Subcutaneous abdominal adipose tissue (tissue), 5 donors: Measurements from ENCODE around the gene MRLN.

Experiments used
- H3K27ac ChIP-seq: one replicate; pipeline ENCODE4 v1.7.0; 2013; ENCODE audit warnings: low read depth, mild to moderate bottlenecking, inconsistent platforms, low read length, moderate library complexity
- H3K27me3 ChIP-seq, 5 donors: one replicate each; pipeline ENCODE4 v1.7.0; 2013; ENCODE audit warnings: low read length in 5 of 5, inconsistent platforms in 1 of 5; ENCODE audit not compliant: control insufficient read depth in 5 of 5, insufficient read depth in 4 of 5
- H3K36me3 ChIP-seq, 5 donors: one replicate each; pipeline ENCODE4 v1.7.0; 2013; ENCODE audit warnings: low read length in 5 of 5; ENCODE audit not compliant: control insufficient read depth in 5 of 5, insufficient read depth in 5 of 5
- H3K4me1 ChIP-seq, 5 donors: one replicate each; pipeline ENCODE4 v1.7.0; 2013; ENCODE audit warnings: low read length in 5 of 5, mild to moderate bottlenecking in 3 of 5, moderate library complexity in 1 of 5; ENCODE audit not compliant: control insufficient read depth in 5 of 5, insufficient read depth in 5 of 5
- H3K4me3 ChIP-seq, 5 donors: one replicate each; pipeline ENCODE4 v1.7.0; 2013; ENCODE audit warnings: low read length in 5 of 5, low read depth in 1 of 5
- H3K9ac ChIP-seq, 5 donors: one replicate each; pipeline ENCODE4 v1.7.0; 2013; ENCODE audit warnings: low read length in 5 of 5, mild to moderate bottlenecking in 4 of 5, moderate library complexity in 3 of 5
- H3K9me3 ChIP-seq, 5 donors: one replicate each; pipeline ENCODE4 v1.7.0; 2013; ENCODE audit warnings: low read length in 5 of 5; ENCODE audit not compliant: control insufficient read depth in 5 of 5
- donor health status: healthy.
- donor health status: healthy.
- donor health status: healthy.
- donor health status: healthy.
- donor health status: healthy.

Gene MRLN

GRCh38 chr10:59706851-59707797 is 46.1 kb downstream of the MRLN start:
- Histone ChIP-seq H3K27ac (no peak overlapping the region), H3K4me3 (no peak overlapping the region), H3K9ac (no peak overlapping the region), H3K36me3 (no peaks in the 10 kb centered on the region), H3K27me3 (peaks cover 5 to 14% (median 6%) of the 10 kb centered on the region in 5 donors), H3K4me1 (peaks cover 0 to 20% (median 17%) of the 10 kb centered on the region in 5 donors), H3K9me3 (no peaks in the 10 kb centered on the region)

- Histone ChIP-seq H3K9me3 (no peaks in the 10 kb centered on the region), H3K27me3 (peaks cover 5 to 14% (median 6%) of the 10 kb centered on the region in 5 donors), H3K4me3 (no peak overlapping the region), H3K36me3 (no peaks in the 10 kb centered on the region), H3K9ac (no peak overlapping the region), H3K4me1 (peaks cover 0 to 20% (median 17%) of the 10 kb centered on the region in 5 donors), H3K27ac (no peak overlapping the region)
Observed at GRCh38 chr10:59705931-59706330, 47.3 kb downstream of the MRLN start.

GRCh38 chr10:59704630-59705029 is 48.6 kb downstream of the MRLN start:
- Histone ChIP-seq H3K4me1 (peaks cover 0 to 12% (median 10%) of the 10 kb centered on the region in 5 donors), H3K4me3 (no peak overlapping the region), H3K36me3 (no peaks in the 10 kb centered on the region), H3K27me3 (peaks cover 5 to 9% (median 6%) of the 10 kb centered on the region in 5 donors), H3K9me3 (no peaks in the 10 kb centered on the region), H3K27ac (no peak overlapping the region), H3K9ac (no peak overlapping the region)

- H3K36me3 ChIP-seq: no peaks in the 10 kb centered on the region
- H3K27ac ChIP-seq: no peak overlapping the region
- no peaks in the 10 kb centered on the region for H3K9me3 ChIP-seq
- no peak overlapping the region for H3K9ac ChIP-seq
- H3K27me3 ChIP-seq: no peaks in the 10 kb centered on the region
- no peak overlapping the region for H3K4me3 ChIP-seq
- H3K4me1 ChIP-seq: no peaks in the 10 kb centered on the region
Observed at GRCh38 chr10:59702347-59702746, 50.9 kb downstream of the MRLN start.

GRCh38 chr10:59700709-59701108 is 52.5 kb downstream of the MRLN start:
- Histone ChIP-seq H3K36me3 (no peaks in the 10 kb centered on the region), H3K9me3 (no peaks in the 10 kb centered on the region)

GRCh38 chr10:59698326-59698725 is 54.9 kb downstream of the MRLN start:
- Histone ChIP-seq H3K27ac (no peak overlapping the region), H3K9ac (no peak overlapping the region)

More at GRCh38 chr10:59700709-59701108, 52.5 kb downstream of the MRLN start:
- no peaks in the 10 kb centered on the region for H3K4me1 ChIP-seq
- H3K9ac ChIP-seq: no peak overlapping the region
- no peaks in the 10 kb centered on the region for H3K27me3 ChIP-seq
- no peak overlapping the region for H3K27ac ChIP-seq
- no peak overlapping the region for H3K4me3 ChIP-seq

GRCh38 chr10:59695637-59696036 is 57.6 kb downstream of the MRLN start:
- Histone ChIP-seq H3K4me1 (no peaks in the 10 kb centered on the region), H3K4me3 (no peak overlapping the region), H3K27me3 (no peaks in the 10 kb centered on the region), H3K9ac (no peak overlapping the region), H3K36me3 (no peaks in the 10 kb centered on the region), H3K9me3 (no peaks in the 10 kb centered on the region), H3K27ac (no peak overlapping the region)

More at GRCh38 chr10:59698326-59698725, 54.9 kb downstream of the MRLN start:
- H3K4me3 ChIP-seq: no peak overlapping the region
- no peaks in the 10 kb centered on the region for H3K9me3 ChIP-seq
- H3K4me1 ChIP-seq: no peaks in the 10 kb centered on the region
- H3K36me3 ChIP-seq: no peaks in the 10 kb centered on the region
- no peaks in the 10 kb centered on the region for H3K27me3 ChIP-seq

GRCh38 chr10:59694936-59695335 is 58.3 kb downstream of the MRLN start:
- Histone ChIP-seq H3K27me3 (no peaks in the 10 kb centered on the region), H3K27ac (no peak overlapping the region), H3K9me3 (no peaks in the 10 kb centered on the region), H3K4me1 (no peaks in the 10 kb centered on the region), H3K36me3 (no peaks in the 10 kb centered on the region), H3K4me3 (no peak overlapping the region), H3K9ac (no peak overlapping the region)

GRCh38 chr10:59692113-59692512 is 61.1 kb downstream of the MRLN start:
- H3K9ac ChIP-seq: no peak overlapping the region
- H3K9me3 ChIP-seq: no peaks in the 10 kb centered on the region
- no peaks in the 10 kb centered on the region for H3K4me1 ChIP-seq
- H3K4me3 ChIP-seq: no peak overlapping the region
- no peaks in the 10 kb centered on the region for H3K27me3 ChIP-seq
- H3K36me3 ChIP-seq: no peaks in the 10 kb centered on the region
- no peak overlapping the region for H3K27ac ChIP-seq

- Histone ChIP-seq H3K27ac (no peak overlapping the region), H3K4me1 (no peaks in the 10 kb centered on the region)
Observed at GRCh38 chr10:59688921-59689351, 64.3 kb downstream of the MRLN start.

More at GRCh38 chr10:59688921-59689351, 64.3 kb downstream of the MRLN start:
- Histone ChIP-seq H3K4me3 (no peak overlapping the region), H3K9me3 (no peaks in the 10 kb centered on the region), H3K27me3 (no peaks in the 10 kb centered on the region), H3K9ac (no peak overlapping the region), H3K36me3 (no peaks in the 10 kb centered on the region)
